NCI-H146 treated with DMSO at 0.1 percent for 48 hours (cell line): ENCODE data around the gene IQSEC1.

Experiments
- DNase-seq: peaks from one replicate; lab custom pipeline; 2025; ENCODE audit not compliant: unreplicated experiment; lab: John Stamatoyannopoulos, UW

The IQSEC1 gene

GRCh38 chr3:13050446-13050845 lies 22.8 kb downstream of the IQSEC1 start:
- no peak for DNase-seq

DNA sequence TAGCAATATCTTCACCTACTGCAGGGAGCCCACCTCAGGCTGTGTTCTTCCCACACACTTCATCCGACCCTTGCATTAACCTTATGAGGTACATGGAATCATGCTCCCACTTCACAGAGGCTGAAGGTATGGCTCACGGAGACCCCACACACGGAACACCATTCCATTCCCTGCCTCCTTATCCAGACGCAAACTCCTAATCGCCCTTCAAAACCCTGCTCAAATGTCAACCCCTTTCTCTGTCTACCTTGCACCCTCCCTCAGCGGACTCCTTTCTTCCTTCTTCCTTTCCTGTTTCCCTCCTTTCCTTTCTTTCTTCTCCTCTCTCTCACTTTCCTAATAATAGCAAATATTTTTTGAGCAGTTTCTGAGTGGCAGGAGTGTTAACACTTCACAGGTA lies 23.8 kb downstream of the IQSEC1 start:
- DNase-seq, result no peak

DNA sequence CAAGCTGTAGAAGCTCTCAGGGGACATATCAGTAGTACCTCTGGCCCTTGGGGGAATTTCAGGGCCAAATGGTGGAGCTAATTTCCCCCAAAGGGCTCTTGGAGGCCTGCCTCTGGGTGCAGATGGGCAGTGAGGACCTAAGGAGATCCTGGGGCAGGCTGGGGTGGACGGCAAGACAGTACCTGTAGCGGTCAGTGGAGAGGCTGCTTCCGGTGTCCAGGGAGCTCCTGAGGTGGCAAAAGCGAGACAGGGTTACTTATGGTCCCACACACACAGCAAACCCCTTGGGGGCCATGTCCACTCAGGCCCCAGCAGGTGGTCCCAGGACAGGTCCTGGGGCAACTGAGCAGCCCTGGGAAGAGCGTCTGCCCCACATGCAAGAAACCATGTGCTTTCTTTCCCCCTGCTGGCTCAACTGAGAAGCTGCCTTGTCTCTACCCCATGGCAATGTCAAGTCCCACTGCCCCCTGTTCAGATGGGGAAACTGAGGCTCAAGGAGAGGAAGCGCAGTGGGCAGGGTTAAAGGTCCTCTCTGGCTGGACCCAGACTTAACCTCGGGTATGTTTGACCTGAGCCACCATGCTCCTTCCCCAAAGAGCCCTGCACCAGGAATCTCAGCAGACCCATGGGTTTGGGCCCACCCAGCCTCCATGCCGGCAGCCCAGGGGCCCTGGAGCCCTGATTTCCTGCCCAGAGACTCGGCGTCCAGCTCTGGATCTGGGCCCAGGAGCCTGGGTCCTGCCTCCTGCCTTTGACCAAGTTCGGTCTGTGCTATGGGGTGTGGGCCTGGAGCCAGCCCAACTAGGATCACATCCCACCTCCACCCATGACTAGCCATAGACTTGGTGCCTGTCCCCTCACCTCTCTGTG lies 25.7 kb downstream of the IQSEC1 start:
- no peak for DNase-seq

GRCh38 chr3:13046569-13047274 lies 26.5 kb downstream of the IQSEC1 start:
- DNase-seq, result no peak

DNA sequence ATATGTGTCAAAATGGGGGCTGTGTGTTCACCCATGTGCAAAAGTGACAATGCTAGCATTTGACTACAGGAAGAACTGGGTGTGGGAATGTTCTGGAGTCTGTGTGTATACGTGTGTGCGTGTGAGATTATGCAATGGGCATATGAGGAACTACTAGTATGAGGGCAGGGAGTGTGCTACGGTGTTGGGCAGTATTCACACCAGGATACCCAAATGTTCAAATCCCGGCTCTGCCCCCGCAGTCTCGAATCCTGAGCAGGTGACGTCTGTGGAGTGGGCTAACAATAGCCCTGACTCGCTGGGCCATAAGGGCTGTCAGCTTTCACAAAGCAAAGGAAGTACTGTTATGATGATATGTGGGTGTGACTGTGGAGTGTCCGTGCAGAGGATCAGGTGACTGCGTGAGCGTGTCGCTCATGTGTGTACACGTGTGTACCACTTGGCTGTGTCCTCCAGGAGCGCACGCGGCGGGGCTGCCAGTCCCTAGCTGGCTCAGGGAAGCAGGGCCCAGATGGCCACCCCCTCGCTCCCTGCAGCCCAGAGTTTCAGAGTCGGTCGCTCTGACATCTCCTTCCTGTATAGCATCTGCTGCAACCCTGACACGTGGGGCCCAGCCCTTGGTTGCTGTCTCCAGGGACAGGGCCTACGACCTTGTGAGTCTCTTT lies 27.2 kb downstream of the IQSEC1 start:
- DNase-seq, result no peak

DNA sequence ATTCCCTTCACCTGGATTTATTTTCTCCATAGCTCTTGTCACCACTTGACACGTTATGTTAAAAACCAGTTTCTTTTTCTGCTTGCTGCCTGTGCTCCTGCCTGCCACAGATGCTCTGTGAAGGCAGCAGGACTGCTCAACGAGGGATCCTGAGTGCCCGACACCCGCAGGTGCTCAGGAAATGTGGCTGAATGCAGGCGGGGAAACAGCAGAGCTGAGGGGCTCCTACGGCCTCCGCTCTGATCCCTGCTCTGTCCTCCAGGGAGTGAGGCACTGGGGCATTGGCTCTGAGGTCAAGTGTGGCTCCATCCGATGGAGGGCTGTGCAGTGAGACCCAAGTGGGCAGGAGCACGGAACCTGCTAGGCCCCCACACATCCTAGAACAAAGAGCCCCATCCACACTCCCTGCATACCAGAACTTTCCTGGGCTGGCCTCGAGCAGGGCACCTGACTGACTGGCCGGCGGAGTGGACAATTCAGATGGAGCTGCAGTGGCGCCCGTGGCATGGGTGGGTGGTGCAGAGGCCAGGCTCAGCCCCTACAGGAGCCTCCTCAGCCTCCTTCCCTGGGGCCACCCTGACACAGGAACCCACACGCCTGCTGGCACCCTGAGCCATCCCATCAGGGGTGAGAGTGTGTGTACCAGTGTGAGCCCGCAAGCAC lies 27.9 kb downstream of the IQSEC1 start:
- no peak for DNase-seq

GRCh38 chr3:13044496-13045240 lies 28.6 kb downstream of the IQSEC1 start:
- no peak for DNase-seq

- no peak for DNase-seq
These were observed 29.6 kb downstream of the IQSEC1 start for GRCh38 chr3:13043656-13044055.

GRCh38 chr3:13042715-13043271 lies 30.4 kb downstream of the IQSEC1 start:
- no peak for DNase-seq

DNA sequence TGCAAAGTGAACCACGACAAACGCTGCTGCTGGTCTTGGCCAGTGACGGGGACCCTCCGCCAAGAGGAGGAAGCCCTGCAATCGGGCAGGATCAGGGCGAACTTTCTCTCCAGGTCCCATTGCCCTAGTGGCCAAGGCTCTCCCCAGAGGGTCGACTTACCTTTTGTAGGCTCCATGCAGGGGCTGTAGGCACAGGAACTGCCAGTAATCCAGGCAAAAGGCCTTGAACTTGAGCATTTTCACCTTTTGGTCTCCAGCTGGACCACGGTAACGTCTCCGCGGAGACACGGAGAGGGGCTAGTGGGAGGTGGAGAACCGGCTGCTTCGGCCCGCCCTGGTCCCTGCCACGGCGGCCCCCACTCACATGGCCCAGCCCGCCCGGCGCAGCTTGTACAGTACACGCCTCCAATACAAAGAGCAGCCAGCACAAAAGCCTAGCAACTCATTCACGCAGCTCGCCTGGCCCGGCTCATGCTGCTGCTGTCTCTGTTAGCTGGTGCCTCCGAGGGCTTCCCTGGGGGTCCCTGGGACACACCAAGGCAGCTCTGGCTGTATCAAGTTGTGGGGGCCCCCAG lies 31.0 kb downstream of the IQSEC1 start:
- DNase-seq, result no peak

DNA sequence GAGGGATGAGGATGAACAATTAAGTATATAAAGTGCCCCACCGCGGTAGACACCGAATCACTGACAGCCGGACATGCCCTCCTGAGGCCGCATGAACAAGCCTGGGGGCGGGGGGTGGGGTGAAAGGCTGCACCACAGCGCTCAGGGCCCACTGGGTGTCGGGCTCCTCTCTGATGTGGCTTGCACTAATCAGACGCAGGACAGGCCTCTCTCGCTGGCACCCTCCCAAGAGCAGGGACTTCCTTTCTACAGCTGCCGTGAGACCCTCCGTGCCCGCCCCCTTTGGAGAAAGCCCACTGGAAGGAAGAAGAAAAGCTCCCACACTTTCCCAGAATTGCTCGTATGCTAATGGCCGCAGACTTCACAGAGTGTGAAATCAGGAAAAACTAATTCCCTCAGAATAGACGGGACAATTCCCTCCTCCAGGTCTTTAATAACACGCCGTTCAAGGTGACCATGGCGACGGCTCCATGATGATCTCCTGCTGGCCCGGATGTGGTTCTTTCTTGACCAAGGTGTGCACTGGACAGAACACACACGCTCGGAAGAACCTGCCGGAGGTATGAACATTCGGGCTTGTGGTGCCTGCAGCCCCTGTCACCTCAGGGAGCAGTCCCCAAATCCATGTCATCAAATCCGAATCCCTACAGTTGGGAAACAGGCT lies 32.0 kb downstream of the IQSEC1 start:
- no peak for DNase-seq

DNA sequence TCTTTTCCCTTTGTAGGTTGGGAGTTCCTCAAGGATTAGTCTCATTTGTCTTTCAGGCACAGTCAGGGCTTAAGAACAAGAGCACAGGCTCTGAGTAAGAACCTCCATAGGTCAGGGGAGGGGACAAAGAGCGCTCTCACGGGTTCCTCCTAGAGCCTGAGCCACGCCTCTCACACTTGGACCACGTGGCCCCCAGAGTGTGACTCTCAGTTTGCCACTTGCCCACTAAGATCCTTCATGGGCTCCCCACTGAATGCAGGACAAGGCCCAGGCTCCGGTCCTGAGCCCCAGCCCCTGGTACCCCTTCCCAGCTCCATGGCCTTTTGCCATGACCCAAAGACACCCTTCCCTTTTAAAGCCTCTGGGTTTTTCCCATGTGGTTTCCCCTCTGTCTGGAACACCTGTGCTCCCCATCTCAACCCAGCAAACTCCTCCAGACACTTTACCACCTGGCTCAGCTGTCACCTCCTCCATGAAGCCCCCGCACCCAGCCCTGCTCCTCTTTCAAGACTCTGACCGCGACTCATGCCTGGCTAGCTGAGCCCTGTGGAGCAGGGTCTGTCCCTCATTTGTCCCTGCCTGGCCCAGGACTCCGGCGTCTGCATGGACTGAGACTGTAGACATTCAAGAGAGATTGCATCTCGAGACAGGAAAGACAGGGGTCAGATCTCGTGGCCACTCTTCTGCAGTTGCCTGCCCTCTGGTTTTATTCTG lies 32.7 kb downstream of the IQSEC1 start:
- no peak for DNase-seq

DNA sequence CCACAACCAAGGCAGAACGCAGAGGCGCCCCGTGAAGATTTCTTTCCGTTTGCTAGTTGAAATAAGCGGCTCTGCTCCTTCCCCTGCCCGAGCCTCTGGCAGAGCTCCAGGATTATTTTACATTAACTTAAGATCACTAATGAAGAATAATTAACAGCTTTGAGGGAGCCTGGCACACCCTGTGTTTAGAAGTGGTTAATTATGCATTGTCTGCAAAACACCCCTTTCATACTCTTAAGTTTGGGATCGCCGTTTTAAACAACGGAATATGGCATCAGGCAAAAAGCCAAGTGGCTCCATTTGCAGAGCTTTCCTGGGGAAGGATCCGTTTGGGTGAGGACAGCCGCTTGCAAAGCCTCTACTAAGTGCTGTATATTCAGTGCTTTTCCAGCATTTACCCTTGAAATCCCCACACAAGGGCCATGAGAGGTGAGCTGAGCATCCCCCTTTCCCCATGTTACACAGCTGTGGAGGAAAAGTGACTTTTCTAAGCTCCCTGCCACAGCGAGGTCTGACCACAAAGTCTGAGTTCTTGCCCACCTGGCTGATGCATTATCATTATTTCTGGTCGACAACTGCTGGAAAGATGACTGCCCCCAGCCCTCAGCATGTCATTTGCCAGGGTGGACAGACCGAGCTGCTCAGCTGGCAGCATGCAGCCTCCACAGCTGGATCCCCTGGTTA lies 33.9 kb downstream of the IQSEC1 start:
- no peak for DNase-seq

GRCh38 chr3:13037458-13038117 lies 35.6 kb downstream of the IQSEC1 start:
- no peak for DNase-seq

GRCh38 chr3:13034861-13035260 lies 38.4 kb downstream of the IQSEC1 start:
- no peak for DNase-seq

DNA sequence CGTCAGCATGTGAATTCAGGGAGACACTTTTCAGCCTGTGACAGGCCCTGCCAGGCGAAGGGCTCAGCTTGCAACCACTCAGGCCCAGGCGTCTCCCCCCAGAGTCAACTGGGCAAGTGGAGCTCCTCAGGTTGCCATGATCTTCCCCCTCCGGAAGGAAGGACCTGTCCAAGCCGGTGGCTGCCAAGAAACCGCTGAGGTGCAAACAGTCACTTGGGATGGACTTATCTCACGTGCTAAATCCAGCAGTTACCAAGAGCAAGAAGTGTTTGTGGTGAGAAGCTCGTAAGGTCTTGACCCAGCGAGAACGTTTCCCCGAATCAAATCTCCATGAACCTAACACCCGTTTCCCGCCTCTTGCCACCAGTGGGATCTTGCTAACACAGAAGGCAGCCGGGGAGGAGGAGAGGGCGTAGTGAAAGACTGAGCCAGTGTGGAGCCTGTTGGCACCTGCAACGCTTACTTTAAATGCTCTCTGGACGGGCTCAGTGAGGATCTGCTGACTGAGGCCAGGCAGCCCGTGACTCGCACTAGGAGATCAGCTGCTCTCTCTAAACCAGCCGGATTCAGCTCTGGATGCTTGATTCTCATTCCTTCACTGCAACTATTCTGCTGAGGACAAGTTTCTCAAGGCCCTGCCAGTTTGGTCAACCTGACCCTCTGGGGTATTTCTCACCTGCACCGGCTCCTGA lies 39.0 kb downstream of the IQSEC1 start:
- DNase-seq, result no peak

DNA sequence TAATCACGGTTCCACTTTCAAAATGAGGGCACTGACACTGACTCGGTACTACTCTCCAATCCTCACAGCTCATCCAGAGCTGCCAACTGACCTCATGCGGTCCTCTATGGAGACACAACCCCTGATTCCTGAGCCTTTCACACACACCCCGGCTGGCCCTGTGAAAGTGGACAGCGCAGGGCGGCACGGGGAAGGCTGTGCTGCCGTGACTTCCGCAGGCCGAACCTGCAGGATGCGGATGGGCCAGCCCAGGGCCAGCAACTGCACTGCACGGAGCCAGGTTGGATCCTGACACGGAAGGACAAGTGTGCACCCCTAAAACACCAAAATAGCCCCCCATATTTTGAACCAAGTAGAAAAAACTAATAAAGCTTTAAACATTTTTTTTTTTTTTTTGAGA lies 41.0 kb downstream of the IQSEC1 start:
- no peak for DNase-seq
